ENCODE data around the gene GNB1L. TPM values are rescaled to one million over a fixed set of nuclear protein-coding genes. Genes with fewer than 3 reads are reported as not detected.

The GNB1L gene
- polyA plus RNA-seq, 1 donor from 2014 or later = 16.5 TPM

DNA sequence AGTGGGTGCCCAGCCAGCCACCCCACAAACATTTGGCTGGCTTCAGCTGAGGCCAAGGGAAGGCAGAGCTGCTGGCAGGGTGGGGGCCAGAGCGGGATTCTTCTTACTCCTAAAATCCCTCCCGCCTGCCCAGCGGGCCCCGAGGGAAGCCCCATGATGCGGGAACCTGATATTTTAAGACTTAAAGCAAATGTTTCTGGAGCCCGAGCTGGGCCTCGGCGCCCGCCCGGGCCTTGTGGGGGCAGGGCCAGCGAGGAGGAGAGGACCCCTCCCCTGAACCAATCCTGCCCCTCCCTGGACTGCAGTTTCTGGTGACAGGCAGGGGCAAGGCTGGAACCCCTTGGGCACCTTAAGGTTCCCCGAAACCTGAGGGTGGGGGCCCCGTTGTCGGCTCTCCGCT is 114.1 kb downstream of the GNB1L start:
- Histone ChIP-seq H3K9me3 (ENCODE audit: low read length) (no peaks in the 10 kb centered on the region), H3K9me2 (ENCODE audit: insufficient read depth, low read length) (no peaks in the 10 kb centered on the region), H3K4me2 (ENCODE audit: low read length) (no peak overlapping the region), H3K27ac (ENCODE audit: low read length) (no peak overlapping the region), H4K20me1 (ENCODE audit: insufficient read depth) (no peaks in the 10 kb centered on the region), H3K79me2 (replicated peaks; ENCODE audit: insufficient read depth, low read length) (no peaks in the 10 kb centered on the region), H2AFZ (ENCODE audit: low read depth, low read length) (no peak overlapping the region), H3K4me3 (ENCODE audit: low read length) (no peak overlapping the region), H3F3A (ENCODE audit: insufficient read depth, low read length, poor library complexity, severe bottlenecking) (no peaks in the 10 kb centered on the region), H3K27me3 (ENCODE audit: insufficient read depth, low read depth, low read length) (no peaks in the 10 kb centered on the region), H3K9ac (ENCODE audit: low read length) (no peak overlapping the region), H3K36me3 (ENCODE audit: insufficient read depth, low read length) (no peaks in the 10 kb centered on the region)
- TF ChIP-seq EZH2 (IDR thresholded peaks at IDR 0.05; ENCODE audit: borderline replicate concordance, insufficient read depth, low read length, poor library complexity, severe bottlenecking) (no peak), RAD21 (conservative IDR thresholded peaks at IDR 0.05) (no peak), TAF1 (IDR thresholded peaks at IDR 0.05; ENCODE audit: low read depth) (no peak), MXI1 (conservative IDR thresholded peaks at IDR 0.05; ENCODE audit: poor library complexity, severe bottlenecking) (no peak), SMC3 (conservative IDR thresholded peaks at IDR 0.05; ENCODE audit: poor library complexity) (no peak), POLR2AphosphoS5 (IDR thresholded peaks at IDR 0.05) (no peak), EP300 (conservative IDR thresholded peaks at IDR 0.05; ENCODE audit: poor library complexity, severe bottlenecking) (no peak)
- TF ChIP-seq, protein P1, sequence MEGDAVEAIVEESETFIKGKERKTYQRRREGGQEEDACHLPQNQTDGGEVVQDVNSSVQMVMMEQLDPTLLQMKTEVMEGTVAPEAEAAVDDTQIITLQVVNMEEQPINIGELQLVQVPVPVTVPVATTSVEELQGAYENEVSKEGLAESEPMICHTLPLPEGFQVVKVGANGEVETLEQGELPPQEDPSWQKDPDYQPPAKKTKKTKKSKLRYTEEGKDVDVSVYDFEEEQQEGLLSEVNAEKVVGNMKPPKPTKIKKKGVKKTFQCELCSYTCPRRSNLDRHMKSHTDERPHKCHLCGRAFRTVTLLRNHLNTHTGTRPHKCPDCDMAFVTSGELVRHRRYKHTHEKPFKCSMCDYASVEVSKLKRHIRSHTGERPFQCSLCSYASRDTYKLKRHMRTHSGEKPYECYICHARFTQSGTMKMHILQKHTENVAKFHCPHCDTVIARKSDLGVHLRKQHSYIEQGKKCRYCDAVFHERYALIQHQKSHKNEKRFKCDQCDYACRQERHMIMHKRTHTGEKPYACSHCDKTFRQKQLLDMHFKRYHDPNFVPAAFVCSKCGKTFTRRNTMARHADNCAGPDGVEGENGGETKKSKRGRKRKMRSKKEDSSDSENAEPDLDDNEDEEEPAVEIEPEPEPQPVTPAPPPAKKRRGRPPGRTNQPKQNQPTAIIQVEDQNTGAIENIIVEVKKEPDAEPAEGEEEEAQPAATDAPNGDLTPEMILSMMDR (IDR thresholded peaks at IDR 0.05; ENCODE audit: poor library complexity, severe bottlenecking) = no peak
- TF ChIP-seq, protein P2, sequence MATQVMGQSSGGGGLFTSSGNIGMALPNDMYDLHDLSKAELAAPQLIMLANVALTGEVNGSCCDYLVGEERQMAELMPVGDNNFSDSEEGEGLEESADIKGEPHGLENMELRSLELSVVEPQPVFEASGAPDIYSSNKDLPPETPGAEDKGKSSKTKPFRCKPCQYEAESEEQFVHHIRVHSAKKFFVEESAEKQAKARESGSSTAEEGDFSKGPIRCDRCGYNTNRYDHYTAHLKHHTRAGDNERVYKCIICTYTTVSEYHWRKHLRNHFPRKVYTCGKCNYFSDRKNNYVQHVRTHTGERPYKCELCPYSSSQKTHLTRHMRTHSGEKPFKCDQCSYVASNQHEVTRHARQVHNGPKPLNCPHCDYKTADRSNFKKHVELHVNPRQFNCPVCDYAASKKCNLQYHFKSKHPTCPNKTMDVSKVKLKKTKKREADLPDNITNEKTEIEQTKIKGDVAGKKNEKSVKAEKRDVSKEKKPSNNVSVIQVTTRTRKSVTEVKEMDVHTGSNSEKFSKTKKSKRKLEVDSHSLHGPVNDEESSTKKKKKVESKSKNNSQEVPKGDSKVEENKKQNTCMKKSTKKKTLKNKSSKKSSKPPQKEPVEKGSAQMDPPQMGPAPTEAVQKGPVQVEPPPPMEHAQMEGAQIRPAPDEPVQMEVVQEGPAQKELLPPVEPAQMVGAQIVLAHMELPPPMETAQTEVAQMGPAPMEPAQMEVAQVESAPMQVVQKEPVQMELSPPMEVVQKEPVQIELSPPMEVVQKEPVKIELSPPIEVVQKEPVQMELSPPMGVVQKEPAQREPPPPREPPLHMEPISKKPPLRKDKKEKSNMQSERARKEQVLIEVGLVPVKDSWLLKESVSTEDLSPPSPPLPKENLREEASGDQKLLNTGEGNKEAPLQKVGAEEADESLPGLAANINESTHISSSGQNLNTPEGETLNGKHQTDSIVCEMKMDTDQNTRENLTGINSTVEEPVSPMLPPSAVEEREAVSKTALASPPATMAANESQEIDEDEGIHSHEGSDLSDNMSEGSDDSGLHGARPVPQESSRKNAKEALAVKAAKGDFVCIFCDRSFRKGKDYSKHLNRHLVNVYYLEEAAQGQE (IDR thresholded peaks at IDR 0.05; ENCODE audit: borderline replicate concordance) = no peak

DNA sequence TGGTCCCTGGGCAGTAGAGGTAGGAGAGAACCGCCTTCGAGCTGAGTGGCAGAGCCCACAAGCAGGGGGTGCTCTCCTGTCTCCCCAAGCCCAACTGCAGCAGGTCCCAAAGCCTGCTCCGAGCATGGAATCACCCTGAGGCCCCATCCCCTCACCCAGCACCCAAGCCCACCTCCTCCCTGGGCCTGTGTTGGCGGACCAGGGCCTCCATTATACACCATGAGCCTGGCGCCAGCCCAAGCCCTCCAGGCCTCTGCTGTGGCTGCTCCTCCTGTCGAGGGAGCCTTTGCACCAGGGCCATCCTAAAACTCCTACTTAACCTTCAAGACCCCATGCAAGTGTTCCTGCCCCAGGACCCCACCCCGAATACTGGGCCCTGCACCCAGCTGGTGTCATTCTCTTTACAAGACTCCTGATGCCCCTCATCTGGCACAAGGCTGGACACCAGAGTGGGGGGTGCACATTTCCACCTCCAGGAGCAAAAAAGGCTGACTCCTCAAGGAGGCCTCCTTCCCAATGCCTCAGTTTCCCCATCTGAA is 114.7 kb downstream of the GNB1L start:
- Histone ChIP-seq H3K27ac (ENCODE audit: low read length) (no peak overlapping the region), H3K79me2 (replicated peaks; ENCODE audit: insufficient read depth, low read length) (no peaks in the 10 kb centered on the region), H3K27me3 (ENCODE audit: insufficient read depth, low read depth, low read length) (no peaks in the 10 kb centered on the region), H3K9ac (ENCODE audit: low read length) (no peak overlapping the region), H3F3A (ENCODE audit: insufficient read depth, low read length, poor library complexity, severe bottlenecking) (no peaks in the 10 kb centered on the region), H3K4me2 (ENCODE audit: low read length) (no peak overlapping the region), H4K20me1 (ENCODE audit: insufficient read depth) (no peaks in the 10 kb centered on the region), H3K9me3 (ENCODE audit: low read length) (no peaks in the 10 kb centered on the region), H3K9me2 (ENCODE audit: insufficient read depth, low read length) (no peaks in the 10 kb centered on the region), H2AFZ (ENCODE audit: low read depth, low read length) (no peak overlapping the region), H3K4me3 (ENCODE audit: low read length) (no peak overlapping the region), H3K36me3 (ENCODE audit: insufficient read depth, low read length) (no peaks in the 10 kb centered on the region)
- TF ChIP-seq TAF1 (IDR thresholded peaks at IDR 0.05; ENCODE audit: low read depth) = no peak
- no peak for TF ChIP-seq POLR2AphosphoS5 (IDR thresholded peaks at IDR 0.05)
- no peak for TF ChIP-seq RAD21 (conservative IDR thresholded peaks at IDR 0.05)
- TF ChIP-seq, protein P1 (IDR thresholded peaks at IDR 0.05; ENCODE audit: poor library complexity, severe bottlenecking) = no peak
- TF ChIP-seq, protein P2 (IDR thresholded peaks at IDR 0.05; ENCODE audit: borderline replicate concordance) = no peak
- no peak for TF ChIP-seq EP300 (conservative IDR thresholded peaks at IDR 0.05; ENCODE audit: poor library complexity, severe bottlenecking)
- TF ChIP-seq SMC3 (conservative IDR thresholded peaks at IDR 0.05; ENCODE audit: poor library complexity) = no peak
- TF ChIP-seq EZH2 (IDR thresholded peaks at IDR 0.05; ENCODE audit: borderline replicate concordance, insufficient read depth, low read length, poor library complexity, severe bottlenecking) = no peak
- TF ChIP-seq MXI1 (conservative IDR thresholded peaks at IDR 0.05; ENCODE audit: poor library complexity, severe bottlenecking) = no peak
